Peyer's patch (tissue), 4 donors: Measurements from ENCODE around the gene FNIP1.

ENCODE experiments used
- POLR2A ChIP-seq, 2 donors: fragments of 450-650 bp; IDR thresholded peaks; one replicate each; pipeline ENCODE4 v1.5.1; 2017; ENCODE audit warnings: antibody characterized with exemption in 2 of 2, mild to moderate bottlenecking in 2 of 2, moderate library complexity in 2 of 2
- TF ChIP-seq, protein P1 (sequence below), 6 experiments: fragments of 450-650 bp in 4 of 6; fragments of 200-600 bp in 2 of 6; sonication (generic) in 1 of 6; IDR thresholded peaks; one replicate each; pipeline ENCODE4 v1.5.1; 2017 to 2019; ENCODE audit warnings: antibody characterized with exemption in 6 of 6, mild to moderate bottlenecking in 3 of 6, moderate library complexity in 1 of 6

DNA sequence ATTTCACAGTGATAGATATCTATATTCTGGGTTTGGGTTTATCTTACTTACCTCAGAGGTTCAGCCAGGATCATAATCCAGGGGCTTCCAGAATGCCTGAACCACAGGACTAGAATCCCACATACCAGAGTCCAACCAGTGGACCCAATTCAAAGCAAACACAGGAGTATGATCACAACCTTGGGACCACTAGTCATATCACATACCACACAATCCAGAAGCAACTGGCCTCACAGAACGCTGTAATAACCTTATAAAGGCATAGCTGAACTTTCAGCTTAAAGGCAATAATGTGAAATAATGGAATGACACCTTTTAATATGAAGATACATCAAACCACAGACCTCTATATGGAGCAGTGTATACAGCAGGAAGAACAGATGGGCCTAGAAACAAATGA is 187.0 kb downstream of the FNIP1 start:
- TF ChIP-seq, protein P1, sequence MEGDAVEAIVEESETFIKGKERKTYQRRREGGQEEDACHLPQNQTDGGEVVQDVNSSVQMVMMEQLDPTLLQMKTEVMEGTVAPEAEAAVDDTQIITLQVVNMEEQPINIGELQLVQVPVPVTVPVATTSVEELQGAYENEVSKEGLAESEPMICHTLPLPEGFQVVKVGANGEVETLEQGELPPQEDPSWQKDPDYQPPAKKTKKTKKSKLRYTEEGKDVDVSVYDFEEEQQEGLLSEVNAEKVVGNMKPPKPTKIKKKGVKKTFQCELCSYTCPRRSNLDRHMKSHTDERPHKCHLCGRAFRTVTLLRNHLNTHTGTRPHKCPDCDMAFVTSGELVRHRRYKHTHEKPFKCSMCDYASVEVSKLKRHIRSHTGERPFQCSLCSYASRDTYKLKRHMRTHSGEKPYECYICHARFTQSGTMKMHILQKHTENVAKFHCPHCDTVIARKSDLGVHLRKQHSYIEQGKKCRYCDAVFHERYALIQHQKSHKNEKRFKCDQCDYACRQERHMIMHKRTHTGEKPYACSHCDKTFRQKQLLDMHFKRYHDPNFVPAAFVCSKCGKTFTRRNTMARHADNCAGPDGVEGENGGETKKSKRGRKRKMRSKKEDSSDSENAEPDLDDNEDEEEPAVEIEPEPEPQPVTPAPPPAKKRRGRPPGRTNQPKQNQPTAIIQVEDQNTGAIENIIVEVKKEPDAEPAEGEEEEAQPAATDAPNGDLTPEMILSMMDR (IDR thresholded peaks at IDR 0.05) = no peak
- TF ChIP-seq POLR2A (IDR thresholded peaks at IDR 0.05) = no peak
